A549 treated with CORT108297 at 1 μM for 4 hours (cell line): ENCODE measurements around the gene NME7. TPM values are rescaled to one million over a fixed set of nuclear protein-coding genes. Genes with fewer than 3 reads are reported as not detected.

Source experiments
- total RNA-seq: library from RNA; stranded (reverse); fragments of 200-300 nt; extraction: Qiagen RNA extraction; gene quantifications from 5 replicates; pipeline ENCODE4 v1.2.3, GENCODE V29; 2022

Gene NME7
- total RNA-seq, result 18.1 to 37.1 TPM (median 22.3 TPM) in 5 replicates

GRCh38 chr1:169367686-169368405, at the start of gene NME7, which contains the start of gene BLZF1:
NME7 (minus strand) TSS chr1:169367797; CDS start chr1:169367710, 87 bp downstream.
BLZF1 (plus strand) TSS chr1:169368195; CDS start chr1:169369523, 1,328 bp downstream.

GRCh38 chr1:169106095-169106920, 261.3 kb downstream of the NME7 start, which contains the start of gene ATP1B1:
ATP1B1 (plus strand) TSS chr1:169106690; CDS start chr1:169106830, 140 bp downstream.

Other genes starting within 250 kb of the NME7 start
- 14.0 to 20.2 TPM (median 14.7 TPM) in 5 replicates for gene BLZF1, start 398 bp upstream of the NME7 start, total RNA-seq
- gene CCDC181, start 59.7 kb upstream of the NME7 start, total RNA-seq, result 0.06 to 0.24 TPM (median 0.10 TPM) in 5 replicates
- 7.5 to 9.0 TPM (median 8.3 TPM) in 5 replicates for gene SLC19A2, start 118.1 kb upstream of the NME7 start, total RNA-seq
- gene F5, start 218.7 kb upstream of the NME7 start, total RNA-seq, result 0.02 to 0.09 TPM (median 0.05 TPM) in 5 replicates